D721Med (cell line): ENCODE measurements around the gene ZNF628.

Experiments
- DNase-seq: peaks from one replicate; pipeline ENCODE4 v3.0.0; 2011; ENCODE audit warnings: low spot score; ENCODE audit not compliant: insufficient read length
- FAIRE-seq: peaks from 2 replicates; lab custom pipeline; 2011; peaks lifted over from hg19 to GRCh38; lab: Jason Lieb, UNC
- TF ChIP-seq, protein P1 (sequence below): IDR thresholded peaks from 2 replicates; pipeline ENCODE4 v1.5.1; 2012; ENCODE audit warnings: mild to moderate bottlenecking, control low read depth; ENCODE audit not compliant: insufficient read depth; ENCODE audit errors: missing control alignments

The ZNF628 gene

DNA sequence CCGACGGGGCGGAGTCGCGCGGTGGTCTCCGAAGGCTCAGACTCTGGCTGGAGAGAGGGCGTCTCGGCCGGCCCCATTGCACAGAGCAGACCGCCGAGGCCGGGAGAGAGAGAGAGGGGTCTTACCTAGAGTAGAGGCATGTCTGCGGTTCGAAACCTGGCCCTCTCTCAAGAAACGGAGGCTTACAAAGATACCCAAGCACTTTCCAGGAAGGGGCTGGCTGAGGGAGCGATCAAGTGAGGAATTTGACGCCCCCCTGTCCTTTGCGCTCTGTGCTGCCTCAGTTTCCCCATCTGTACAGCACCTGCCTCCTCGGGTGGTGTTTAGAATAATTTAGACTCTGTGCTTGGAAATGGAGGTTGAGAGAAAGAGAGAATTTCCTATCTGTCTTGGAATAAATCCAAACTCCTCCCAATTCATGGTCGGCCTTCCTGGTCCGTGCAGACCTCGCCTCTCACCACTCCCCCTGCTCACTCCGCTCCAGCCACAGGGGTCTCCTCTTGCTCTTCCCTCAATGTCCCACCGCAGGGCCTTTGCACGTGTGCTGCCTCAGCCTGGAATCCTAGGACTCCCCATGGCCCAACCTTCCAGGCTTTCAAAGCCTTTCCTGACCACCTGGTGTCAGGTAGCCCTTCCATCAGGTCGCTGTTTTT lies 14.3 kb upstream of the ZNF628 start:
- FAIRE-seq (no peak), DNase-seq (no peak)
- TF ChIP-seq, protein P1, sequence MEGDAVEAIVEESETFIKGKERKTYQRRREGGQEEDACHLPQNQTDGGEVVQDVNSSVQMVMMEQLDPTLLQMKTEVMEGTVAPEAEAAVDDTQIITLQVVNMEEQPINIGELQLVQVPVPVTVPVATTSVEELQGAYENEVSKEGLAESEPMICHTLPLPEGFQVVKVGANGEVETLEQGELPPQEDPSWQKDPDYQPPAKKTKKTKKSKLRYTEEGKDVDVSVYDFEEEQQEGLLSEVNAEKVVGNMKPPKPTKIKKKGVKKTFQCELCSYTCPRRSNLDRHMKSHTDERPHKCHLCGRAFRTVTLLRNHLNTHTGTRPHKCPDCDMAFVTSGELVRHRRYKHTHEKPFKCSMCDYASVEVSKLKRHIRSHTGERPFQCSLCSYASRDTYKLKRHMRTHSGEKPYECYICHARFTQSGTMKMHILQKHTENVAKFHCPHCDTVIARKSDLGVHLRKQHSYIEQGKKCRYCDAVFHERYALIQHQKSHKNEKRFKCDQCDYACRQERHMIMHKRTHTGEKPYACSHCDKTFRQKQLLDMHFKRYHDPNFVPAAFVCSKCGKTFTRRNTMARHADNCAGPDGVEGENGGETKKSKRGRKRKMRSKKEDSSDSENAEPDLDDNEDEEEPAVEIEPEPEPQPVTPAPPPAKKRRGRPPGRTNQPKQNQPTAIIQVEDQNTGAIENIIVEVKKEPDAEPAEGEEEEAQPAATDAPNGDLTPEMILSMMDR = no peak

DNA sequence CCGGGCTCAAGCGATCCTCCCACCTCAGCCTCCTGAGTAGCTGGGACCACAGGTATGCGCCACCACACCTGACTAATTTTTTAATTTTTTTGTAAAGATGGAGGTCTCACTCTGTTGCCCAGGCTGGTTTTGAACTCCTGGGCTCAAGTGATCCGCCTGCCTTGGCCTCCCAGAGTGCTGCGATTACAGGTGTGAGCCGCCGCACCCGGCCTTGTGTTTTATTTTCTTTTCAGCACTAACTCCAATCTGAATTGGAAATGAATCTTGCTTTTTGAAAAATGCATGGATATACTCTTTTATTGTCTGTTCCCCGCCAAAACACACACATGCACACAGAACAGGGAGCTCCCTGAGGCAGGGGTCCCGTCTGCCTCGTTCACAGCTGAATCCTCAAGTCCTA lies 13.7 kb upstream of the ZNF628 start:
- no peak for DNase-seq
- TF ChIP-seq, protein P1 = no peak
- no peak for FAIRE-seq

DNA sequence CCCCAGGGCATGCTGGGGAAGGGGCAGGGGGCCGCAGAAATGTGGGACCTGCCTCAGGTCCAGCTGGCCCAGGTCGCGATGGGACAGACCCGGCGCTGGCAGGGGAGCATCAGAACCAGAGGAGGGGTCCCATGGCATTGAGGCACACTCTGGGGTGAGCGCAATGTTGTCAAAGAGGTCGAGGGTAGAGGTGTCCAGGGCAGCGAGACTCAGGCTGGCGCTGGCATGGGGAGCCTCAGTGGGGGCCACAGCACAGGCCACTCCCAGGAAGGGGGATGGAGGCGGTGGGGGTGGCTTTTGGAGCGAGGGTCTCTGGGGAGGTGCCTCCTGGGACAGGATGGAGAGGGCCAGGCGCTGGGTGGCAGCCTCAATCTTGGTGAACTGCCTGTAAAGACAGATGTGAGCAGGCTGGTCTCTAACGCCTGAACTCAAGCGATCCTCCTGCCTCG lies 12.8 kb upstream of the ZNF628 start:
- TF ChIP-seq, protein P1 = no peak

DNA sequence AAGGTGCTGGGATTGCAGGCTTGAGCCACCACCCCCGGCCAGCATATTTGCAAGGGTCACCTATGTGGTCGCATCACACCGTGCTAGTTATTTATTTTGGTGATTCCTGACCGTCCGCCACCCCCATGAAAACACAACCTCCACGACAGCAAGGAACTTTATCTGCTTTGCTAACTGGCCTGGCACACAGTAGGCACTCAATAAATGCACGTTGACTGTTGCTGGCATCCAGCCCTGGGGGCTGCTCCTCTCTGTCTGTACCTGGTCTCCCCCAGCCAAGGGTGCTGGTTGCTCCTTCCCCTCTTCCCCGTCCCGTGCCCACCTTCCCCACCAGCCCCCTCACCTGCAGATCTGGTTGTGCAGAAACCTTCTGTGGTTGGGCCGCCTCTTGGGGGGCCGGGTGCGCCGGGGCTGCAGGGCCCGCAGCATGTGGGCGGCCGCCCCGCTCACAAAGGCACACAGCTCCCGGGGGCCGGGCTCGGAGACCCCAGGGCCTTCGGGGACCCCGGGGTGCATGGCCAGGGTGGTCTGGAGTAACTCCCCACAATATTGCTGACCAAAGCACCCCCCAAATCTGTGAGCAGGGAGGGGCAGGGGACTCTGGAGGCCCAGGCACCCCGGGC lies 12.3 kb upstream of the ZNF628 start:
- DNase-seq = no peak
- no peak for FAIRE-seq
- TF ChIP-seq, protein P1 = no peak

More for the DNA sequence above, 12.8 kb upstream of the ZNF628 start:
- FAIRE-seq = no peak
- no peak for DNase-seq

DNA sequence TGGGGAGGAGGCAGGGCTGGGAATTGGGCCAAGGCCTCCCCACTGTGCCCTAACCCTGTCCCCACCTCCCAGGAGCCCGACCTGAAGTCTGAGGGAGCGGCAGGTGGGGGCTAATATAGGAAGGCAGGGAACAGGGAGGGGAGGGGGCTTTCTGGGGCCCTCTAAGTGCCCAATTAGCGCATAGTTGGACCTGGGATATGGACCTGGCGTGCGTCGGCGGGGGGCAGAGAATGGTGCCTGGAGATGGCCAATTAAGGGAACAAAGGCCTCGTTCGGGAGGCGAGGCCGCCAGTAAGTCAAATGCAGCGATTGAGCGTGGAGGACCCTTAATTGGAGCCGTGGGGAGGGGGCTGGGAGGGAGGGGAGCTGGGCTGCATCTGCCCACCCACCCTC lies 11.8 kb upstream of the ZNF628 start, which contains the start of gene C19orf85:
Gene C19orf85 (minus strand): TSS at position 90 of the 393 bp plus-strand sequence. CDS start 197 bp downstream, outside the sequence.
- FAIRE-seq = no peak
- DNase-seq = no peak
- TF ChIP-seq, protein P1 = no peak

DNA sequence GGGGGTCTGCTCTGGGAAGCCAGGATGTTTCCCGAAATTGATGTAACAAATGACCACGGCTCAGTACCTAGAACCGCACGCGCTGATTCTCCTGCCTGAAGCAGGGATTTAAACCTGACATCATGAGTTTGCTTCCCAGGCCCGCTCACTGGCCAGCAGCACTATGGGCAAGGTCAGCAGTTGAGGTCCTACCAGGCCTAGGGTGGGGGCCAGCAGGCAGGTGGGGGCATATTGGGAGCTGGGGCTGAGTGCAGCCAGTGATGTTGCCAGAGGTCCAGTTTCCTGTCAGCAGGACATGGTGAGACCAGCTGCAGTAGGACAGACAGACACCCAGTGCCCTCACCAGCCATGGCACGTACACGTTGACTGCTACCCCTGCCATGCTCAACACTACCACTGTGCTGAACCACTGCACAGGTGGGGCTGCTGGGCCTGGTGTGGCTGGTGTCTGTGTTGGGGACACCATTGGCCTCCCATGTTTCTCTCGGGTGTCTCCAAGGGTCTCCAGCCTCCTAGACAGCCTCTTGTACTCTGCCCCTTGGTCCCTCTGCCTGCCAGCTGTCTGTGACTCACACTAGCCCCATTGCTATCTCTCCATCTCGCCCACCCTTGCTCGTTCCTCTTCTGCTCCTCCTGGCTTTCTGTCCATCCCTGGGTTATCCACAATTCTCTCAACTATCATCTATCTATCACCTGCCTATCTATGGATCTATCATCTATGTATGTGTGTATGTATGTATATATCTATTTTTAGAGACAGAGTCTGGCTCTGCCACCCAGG lies 10.8 kb upstream of the ZNF628 start:
- FAIRE-seq (no peak), DNase-seq (no peak)
- TF ChIP-seq, protein P1 = no peak
